IMR-90 (cell line): ENCODE results near the gene RNF41. TPM values are rescaled to one million over a fixed set of nuclear protein-coding genes. Genes with fewer than 3 reads are reported as not detected.

Experiments
- ATAC-seq: fragments of 200-7000 bp; cut with Tn5 transposase; 2 replicates; pipeline ENCODE4 v1.9.1; 2020; ENCODE audit warnings: low read depth, mild to moderate bottlenecking, moderate library complexity
- BruUV-seq: library from RNA; stranded (reverse); fragments of 400-500 nt; replicated peaks from 2 replicates; lab custom pipeline; 2021; lab: Mats Ljungman, UMichigan
- CTCF ChIA-PET: fragments of 300-600 bp; formaldehyde crosslinking; extraction: SDS; loops from one replicate; lab custom pipeline; 2021; ENCODE audit warnings: antibody characterized with exemption; lab: Yijun Ruan, JAX
- POLR2A ChIA-PET: fragments of 300-600 bp; sonication (Branson Sonifier 250); formaldehyde crosslinking; loops from one replicate; lab custom pipeline; 2022; ENCODE audit warnings: antibody characterized with exemption; ENCODE audit not compliant: unreplicated experiment; lab: Charles Lee
- DNase-seq: peaks from one replicate; pipeline ENCODE4 v3.0.0; 2013
- H2AFZ ChIP-seq: replicated peaks from 2 replicates; pipeline ENCODE3; 2013; ENCODE audit warnings: low read length, mild to moderate bottlenecking; ENCODE audit not compliant: poor library complexity
- H2AK5ac ChIP-seq: 2 replicates; pipeline ENCODE4 v1.6.1; 2013; ENCODE audit warnings: low read depth, low read length, inconsistent platforms
- H2AK9ac ChIP-seq: replicated peaks from 2 replicates; pipeline ENCODE3; 2013; ENCODE audit warnings: mild to moderate bottlenecking, low read depth, low read length, moderate library complexity; ENCODE audit not compliant: poor library complexity
- H2BK120ac ChIP-seq: 2 replicates; pipeline ENCODE4 v1.6.1; 2013; ENCODE audit warnings: low read depth, low read length, inconsistent platforms
- H2BK15ac ChIP-seq: 3 replicates; pipeline ENCODE4 v1.6.1; 2013; ENCODE audit warnings: low read depth, low read length, inconsistent platforms
- H2BK20ac ChIP-seq: 2 replicates; pipeline ENCODE4 v1.6.1; 2013; ENCODE audit warnings: low read depth, mild to moderate bottlenecking, inconsistent platforms, low read length, moderate library complexity
- H2BK5ac ChIP-seq: 2 replicates; pipeline ENCODE4 v1.6.1; 2013; ENCODE audit warnings: mild to moderate bottlenecking, low read depth, low read length, inconsistent platforms; ENCODE audit not compliant: poor library complexity, severe bottlenecking
- H3K14ac ChIP-seq: replicated peaks from 2 replicates; pipeline ENCODE4 v1.6.1; 2013; ENCODE audit warnings: low read depth, low read length, inconsistent platforms
- H3K18ac ChIP-seq: 2 replicates; pipeline ENCODE4 v1.6.1; 2013; ENCODE audit warnings: low read depth, low read length, control low read depth
- H3K23ac ChIP-seq: 2 replicates; pipeline ENCODE4 v1.6.1; 2013; ENCODE audit warnings: low read depth, low read length, inconsistent platforms
- H3K27ac ChIP-seq: 2 replicates; pipeline ENCODE4 v1.5.1; 2013; ENCODE audit warnings: mild to moderate bottlenecking, control low read depth, low read length; ENCODE audit not compliant: insufficient read depth
- H3K27me3 ChIP-seq: 2 replicates; pipeline ENCODE4 v1.6.1; 2013; ENCODE audit warnings: low read length; ENCODE audit not compliant: control insufficient read depth, insufficient read depth
- H3K36me3 ChIP-seq: 2 replicates; pipeline ENCODE4 v1.6.1; 2013; ENCODE audit warnings: low read length, mixed read lengths; ENCODE audit not compliant: control insufficient read depth, insufficient read depth
- H3K4ac ChIP-seq: 2 replicates; pipeline ENCODE4 v1.6.1; 2013; ENCODE audit warnings: low read depth, low read length, inconsistent platforms
- H3K4me1 ChIP-seq: 2 replicates; pipeline ENCODE4 v1.6.1; 2013; ENCODE audit warnings: low read length, mixed read lengths; ENCODE audit not compliant: control insufficient read depth, insufficient read depth
- H3K4me2 ChIP-seq: 2 replicates; pipeline ENCODE4 v1.6.1; 2013; ENCODE audit warnings: low read depth, mild to moderate bottlenecking, control low read depth, low read length, moderate library complexity
- H3K4me3 ChIP-seq: 2 replicates; pipeline ENCODE4 v1.5.1; 2013; ENCODE audit warnings: low read depth, mild to moderate bottlenecking, control low read depth, low read length, moderate library complexity; ENCODE audit not compliant: insufficient read depth
- H3K56ac ChIP-seq: 2 replicates; pipeline ENCODE4 v1.6.1; 2013; ENCODE audit warnings: low read length, inconsistent platforms; ENCODE audit not compliant: insufficient read depth; ENCODE audit errors: extremely low read depth
- H3K79me1 ChIP-seq, 2 experiments: 2 replicates each; pipeline ENCODE4 v1.6.1; 2013; ENCODE audit warnings: low read length in 2 of 2, inconsistent platforms in 1 of 2, low read depth in 1 of 2
- H3K9ac ChIP-seq: 2 replicates; pipeline ENCODE4 v1.6.1; 2013; ENCODE audit warnings: low read depth, low read length, control low read depth
- H3K9me1 ChIP-seq: 2 replicates; pipeline ENCODE4 v1.6.1; 2013; ENCODE audit warnings: low read length, inconsistent platforms; ENCODE audit not compliant: insufficient read depth
- H3K9me3 ChIP-seq: 2 replicates; pipeline ENCODE4 v1.6.1; 2013; ENCODE audit warnings: low read length; ENCODE audit not compliant: control insufficient read depth, insufficient read depth
- H4K20me1 ChIP-seq: 2 replicates; pipeline ENCODE4 v1.6.1; 2013; ENCODE audit warnings: low read length, inconsistent platforms; ENCODE audit not compliant: insufficient read depth
- H4K5ac ChIP-seq: 2 replicates; pipeline ENCODE4 v1.6.1; 2013; ENCODE audit warnings: mild to moderate bottlenecking, low read depth, low read length, control low read depth
- H4K8ac ChIP-seq, 2 experiments: 2 replicates each; pipeline ENCODE4 v1.6.1; 2013; ENCODE audit warnings: low read depth in 2 of 2, low read length in 2 of 2, control low read depth in 1 of 2, inconsistent platforms in 1 of 2
- H4K91ac ChIP-seq: 2 replicates; pipeline ENCODE4 v1.6.1; 2013; ENCODE audit warnings: low read depth, low read length, inconsistent platforms; ENCODE audit not compliant: insufficient read depth
- CEBPB ChIP-seq: IDR thresholded peaks from 2 replicates; pipeline ENCODE4 v1.6.1; 2012; ENCODE audit warnings: low read depth, low read length, improper control_type of control experiment
- CHD1 ChIP-seq: IDR thresholded peaks from 2 replicates; pipeline ENCODE4 v1.6.1; 2012; ENCODE audit warnings: low read depth, low read length, improper control_type of control experiment
- MAFK ChIP-seq: IDR thresholded peaks from 2 replicates; pipeline ENCODE4 v1.6.1; 2012; ENCODE audit warnings: low read depth, low read length, improper control_type of control experiment
- NFE2L2 ChIP-seq: fragments of 150-350 bp; IDR thresholded peaks from 2 replicates; pipeline ENCODE4 v1.6.1; 2016; ENCODE audit warnings: low read depth, mild to moderate bottlenecking, low read length
- POLR2A ChIP-seq: IDR thresholded peaks from 2 replicates; pipeline ENCODE4 v1.6.1; 2012; ENCODE audit warnings: mild to moderate bottlenecking, low read depth, low read length
- RAD21 ChIP-seq: IDR thresholded peaks from 2 replicates; pipeline ENCODE4 v1.6.1; 2012; ENCODE audit warnings: low read length, improper control_type of control experiment
- RFX5 ChIP-seq: IDR thresholded peaks from 2 replicates; pipeline ENCODE4 v1.8.0; 2012; ENCODE audit warnings: low read depth, mild to moderate bottlenecking, low read length, moderate library complexity
- SMC3 ChIP-seq: fragments of 150-350 bp; IDR thresholded peaks from 2 replicates; pipeline ENCODE4 v1.6.1; 2016; ENCODE audit warnings: low read depth, mild to moderate bottlenecking, antibody characterized with exemption, low read length, moderate library complexity
- USF2 ChIP-seq: fragments of 150-350 bp; IDR thresholded peaks from 2 replicates; pipeline ENCODE4 v1.6.1; 2017; ENCODE audit warnings: mild to moderate bottlenecking, antibody characterized with exemption, low read length, low read depth
- WGBS, 2 experiments: methylation state at CpG; one replicate each; pipeline versions ENCODE4 v1.1.5 to v1.1.7; 2013; ENCODE audit warnings: missing lambda C conversion rate in 2 of 2; ENCODE audit not compliant: insufficient read length in 1 of 2; ENCODE audit errors: extremely low coverage in 2 of 2; 5-methylcytosine and 5-hydroxymethylcytosine counted together
- dilution Hi-C: fragments of 300-500 bp; cut with HindIII; formaldehyde crosslinking; loops from one replicate; pipeline ENCODE4 v1.14.3; 2018; ENCODE audit warnings: low sequenced_read_pairs; ENCODE audit not compliant: unreplicated experiment
- in situ Hi-C: fragments of 300-500 bp; cut with MboI; formaldehyde crosslinking; loops from 3 replicates; pipeline ENCODE4 v1.14.3; 2019; ENCODE audit warnings: low sequenced_read_pairs, inconsistent platforms, mixed read lengths
- intact Hi-C: fragments of 100-400 bp; cut with micrococcal nuclease; formaldehyde crosslinking; loops from 2 replicates; pipeline ENCODE4 v1.10.0; 2022
- polyA plus RNA-seq, 3 experiments: library from polyadenylated mRNA; depleted of rRNA; stranded (reverse); fragments of >200 nt; gene quantifications; 2 replicates each; pipeline ENCODE4 v1.2.3, GENCODE V29; 2012; ENCODE audit warnings: low replicate concordance in 1 of 3
- total RNA-seq: library from RNA; depleted of rRNA; stranded (reverse); fragments of >200 nt; gene quantifications from 2 replicates; pipeline ENCODE4 v1.2.3, GENCODE V29; 2012

Gene RNF41
- total and polyA plus RNA-seq, 2 of the 4 experiments (the other 2 are of a cell fraction), result 112 to 272 TPM

- TF ChIP-seq POLR2A (no peak), SMC3 (no peak), CEBPB (no peak), CHD1 (no peak), NFE2L2 (no peak), RAD21 (no peak), MAFK (no peak)
Observed at GRCh38 chr12:56223571-56224101, 1.9 kb upstream of the RNF41 start (continued).

- intact Hi-C loops (no loop called here), dilution Hi-C loops (no loop called here), in situ Hi-C loops (no loop called here)
- Histone ChIP-seq H4K20me1 (peaks cover 4% of the 10 kb centered on the region; the same call in 1 of the 2 replicates), H2BK120ac (peak overlapping the region; percentile 32), H4K8ac (peak overlapping the region; percentile 84 to 97), H3K36me3 (peaks cover 4% of the 10 kb centered on the region; the same call in 1 of the 2 replicates), H2AFZ (peak overlapping the region; percentile 87), H3K18ac (peak overlapping the region; percentile 68; the same call in 1 of the 2 replicates), H3K4ac (peak overlapping the region; percentile 92), H3K9ac (peak overlapping the region; percentile 84), H2AK5ac (peak overlapping the region; percentile 79), H3K4me1 (peaks cover 4% of the 10 kb centered on the region; the same call in 1 of the 2 replicates), H3K79me1 (peaks cover 21 to 47% of the 10 kb centered on the region in 2 experiments), H3K23ac (peak overlapping the region; percentile 94), H3K56ac (peak overlapping the region; percentile 59), H3K4me3 (peak overlapping the region; percentile 79), H3K14ac (peak overlapping the region; percentile 94), H3K27me3 (no peaks in the 10 kb centered on the region), H3K27ac (peak overlapping the region; percentile 94), H2BK20ac (no peak overlapping the region), H3K4me2 (peak overlapping the region; percentile 90), H2BK15ac (peak overlapping the region; percentile 79), H4K91ac (peak overlapping the region; percentile 96), H4K5ac (peak overlapping the region; percentile 93), H2BK5ac (peak overlapping the region; percentile 87), H3K9me1 (peaks cover 14% of the 10 kb centered on the region), H2AK9ac (peak overlapping the region; percentile 76), H3K9me3 (no peaks in the 10 kb centered on the region)
- ATAC-seq (no peak), DNase-seq (no peak)
- BruUV-seq, result no TSS peak
- WGBS, 2 experiments, result no CpG with 5 or more reads among the region's 4 CpGs
- CTCF ChIA-PET, result interaction anchor here (0.8 to 2.0 kb wide), 7 partner anchors 16 to 103 kb away, joined by 3 to 22 read pairs (median 6); partner anchors contain the start of gene SMARCC2
- no peak for TF ChIP-seq RAD21
- no peak for TF ChIP-seq USF2
- no peak for TF ChIP-seq RFX5
- TF ChIP-seq MAFK, result no peak
- no peak for TF ChIP-seq POLR2A
- POLR2A ChIA-PET, result interaction anchor here (0.9 to 1.7 kb wide), 6 partner anchors 8 to 95 kb away, joined by 3 to 5 read pairs (median 4); partner anchors contain the start of genes ANKRD52, ESYT1 and SMARCC2
Observed at GRCh38 chr12:56222531-56222895, 791 bp upstream of the RNF41 start.
